CD14-positive monocyte (primary cell): ENCODE results near the gene CD36. TPM values are rescaled to one million over a fixed set of nuclear protein-coding genes. Genes with fewer than 3 reads are reported as not detected.
A peak's percentile ranks its signal among the peaks of the same experiment; 100 is the strongest.

Experiments used
- DNase-seq, 3 donors: peaks; one replicate each; pipeline ENCODE4 v3.0.0-alpha.2; 2011 to 2022
- H2AFZ ChIP-seq: 2 replicates; pipeline ENCODE4 v1.6.0; 2012; ENCODE audit warnings: mild to moderate bottlenecking, low read depth, low read length, inconsistent platforms; ENCODE audit not compliant: insufficient read depth, poor library complexity, severe bottlenecking
- H3K27ac ChIP-seq, 2 donors: 1 replicate in 1 of 2; 2 replicates in 1 of 2; pipeline ENCODE4 v1.5.1; 2012 to 2013; ENCODE audit warnings: low read length in 2 of 2, control low read depth in 1 of 2, inconsistent platforms in 1 of 2, low read depth in 1 of 2, mild to moderate bottlenecking in 1 of 2
- H3K27me3 ChIP-seq, 2 donors: one replicate each; pipeline versions ENCODE4 v1.6.0 to v1.6.1; 2011 to 2013; ENCODE audit warnings: low read length in 2 of 2; ENCODE audit not compliant: control insufficient read depth in 2 of 2, insufficient read depth in 2 of 2
- H3K36me3 ChIP-seq, 2 donors: replicated peaks in 1 of 2; 1 replicate in 1 of 2; 2 replicates in 1 of 2; pipeline versions ENCODE4 v1.5.1 to v1.6.1; 2012 to 2013; ENCODE audit warnings: low read length in 2 of 2, control low read depth in 1 of 2, inconsistent platforms in 1 of 2, mild to moderate bottlenecking in 1 of 2; ENCODE audit not compliant: insufficient read depth in 2 of 2, control insufficient read depth in 1 of 2
- H3K4me1 ChIP-seq, 2 donors: 1 replicate in 1 of 2; 2 replicates in 1 of 2; pipeline versions ENCODE4 v1.5.1 to v1.6.1; 2012 to 2013; ENCODE audit warnings: low read length in 2 of 2, control low read depth in 1 of 2, inconsistent platforms in 1 of 2, mild to moderate bottlenecking in 1 of 2, moderate library complexity in 1 of 2; ENCODE audit not compliant: insufficient read depth in 2 of 2, control insufficient read depth in 1 of 2
- H3K4me2 ChIP-seq: replicated peaks from 2 replicates; pipeline ENCODE3; 2012; ENCODE audit warnings: low read length, moderate library complexity, mild to moderate bottlenecking; ENCODE audit not compliant: poor library complexity, severe bottlenecking; ENCODE audit errors: extremely low read depth
- H3K4me3 ChIP-seq, 3 experiments: fragments of 200-600 bp in 1 of 3; sonication (generic) in 1 of 3; replicated peaks in 1 of 3; 1 replicate in 2 of 3; 2 replicates in 1 of 3; pipeline ENCODE4 v1.5.1; 2011 to 2013; ENCODE audit warnings: low read length in 3 of 3, mild to moderate bottlenecking in 3 of 3, control low read depth in 2 of 3, low read depth in 2 of 3, inconsistent platforms in 1 of 3, moderate library complexity in 1 of 3
- H3K79me2 ChIP-seq: 2 replicates; pipeline ENCODE4 v1.6.0; 2012; ENCODE audit warnings: mild to moderate bottlenecking, control low read depth, inconsistent platforms, low read length, moderate library complexity; ENCODE audit not compliant: insufficient read depth
- H3K9ac ChIP-seq: 2 replicates; pipeline ENCODE4 v1.6.0; 2017; ENCODE audit warnings: low read length, mild to moderate bottlenecking; ENCODE audit not compliant: insufficient read depth, poor library complexity, severe bottlenecking
- H3K9me3 ChIP-seq, 2 donors: replicated peaks in 1 of 2; 1 replicate in 1 of 2; 2 replicates in 1 of 2; pipeline versions ENCODE4 v1.5.1 to v1.6.1; 2012 to 2013; ENCODE audit warnings: low read length in 2 of 2, control low read depth in 1 of 2; ENCODE audit not compliant: control insufficient read depth in 1 of 2, insufficient read depth in 1 of 2
- H4K20me1 ChIP-seq: 2 replicates; pipeline ENCODE4 v1.6.0; 2012; ENCODE audit warnings: mild to moderate bottlenecking, low read length, control low read depth, moderate library complexity; ENCODE audit not compliant: insufficient read depth
- H3K27ac Mint-ChIP-seq, 7 donors: one replicate each; pipeline ENCODE4 v1.8.0; 2020; ENCODE audit warnings: mild to moderate bottlenecking in 7 of 7, mixed read lengths in 7 of 7, moderate library complexity in 6 of 7, inconsistent platforms in 2 of 7
- H3K27me3 Mint-ChIP-seq, 3 donors: one replicate each; pipeline ENCODE4 v1.8.0; 2021 to 2022; ENCODE audit warnings: low read depth in 3 of 3, mild to moderate bottlenecking in 3 of 3, mixed read lengths in 3 of 3, moderate library complexity in 3 of 3, inconsistent platforms in 1 of 3
- H3K36me3 Mint-ChIP-seq, 2 donors: one replicate each; pipeline ENCODE4 v1.8.0; 2020; ENCODE audit warnings: mixed read lengths in 2 of 2, inconsistent platforms in 1 of 2, mild to moderate bottlenecking in 1 of 2
- H3K4me1 Mint-ChIP-seq: one replicate; pipeline ENCODE4 v1.8.0; 2020; ENCODE audit warnings: mild to moderate bottlenecking, mixed read lengths
- H3K4me3 Mint-ChIP-seq, 2 donors: one replicate each; pipeline ENCODE4 v1.8.0; 2020; ENCODE audit warnings: mild to moderate bottlenecking in 2 of 2, mixed read lengths in 2 of 2, moderate library complexity in 1 of 2
- H3K9me3 Mint-ChIP-seq, 7 donors: one replicate each; pipeline ENCODE4 v1.8.0; 2020 to 2022; ENCODE audit warnings: mixed read lengths in 7 of 7, mild to moderate bottlenecking in 6 of 7, moderate library complexity in 6 of 7, inconsistent platforms in 2 of 7
- WGBS: methylation state at CpG from one replicate; pipeline ENCODE4 v1.1.5; 2013; ENCODE audit warnings: missing lambda C conversion rate; ENCODE audit not compliant: insufficient coverage; 5-methylcytosine and 5-hydroxymethylcytosine counted together
- intact Hi-C, 2 donors: fragments of 100-400 bp; cut with micrococcal nuclease; formaldehyde crosslinking; loops; one replicate each; pipeline versions ENCODE4 v1.15.0 to v1.15.1; 2023
- polyA plus RNA-seq, 3 donors: library from polyadenylated mRNA; depleted of rRNA in 1 of 3; unstranded in 2 of 3; stranded (reverse) in 1 of 3; fragments of 300-500 nt in 2 of 3; fragments of >200 nt in 1 of 3; fragmentation: Illumina TruSeq in 2 of 3; gene quantifications; 1 replicate in 2 of 3; 2 replicates in 1 of 3; pipeline ENCODE4 v1.2.3, GENCODE V29; 2012 to 2021
- TF ChIP-seq, protein P1 (sequence below): fragments of 200-600 bp; IDR thresholded peaks from one replicate; pipeline ENCODE4 v1.8.0; 2022; ENCODE audit warnings: antibody characterized with exemption, mild to moderate bottlenecking

CD36 gene
- polyA plus RNA-seq, 3 donors, result 735 to 1,210 (median 1,135) TPM

DNA sequence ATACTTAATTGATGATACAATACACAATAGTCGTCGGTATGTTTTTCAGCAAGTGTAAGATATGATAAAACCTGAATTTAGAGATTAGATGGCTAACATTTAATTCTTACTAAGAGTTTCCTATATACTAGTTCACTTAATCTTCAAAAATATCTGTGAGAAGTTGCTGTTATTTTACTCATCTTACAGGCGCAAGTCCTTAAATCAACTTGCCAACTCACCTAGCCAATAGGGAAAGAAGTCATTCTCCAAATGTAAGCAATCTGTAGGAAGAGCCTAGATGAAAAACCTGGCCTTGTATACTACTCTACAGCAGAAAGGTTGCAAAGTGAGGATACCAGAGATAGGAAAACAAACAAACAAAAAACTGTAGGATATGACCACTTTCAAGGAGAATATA lies 10.6 kb downstream of the CD36 start:
- H3K4me3 Mint-ChIP-seq, result no peak overlapping the region
- H3K36me3 Mint-ChIP-seq, result peaks cover 74 to 89% of the 10 kb centered on the region in 2 donors
- H4K20me1 ChIP-seq, result peaks cover 100% of the 10 kb centered on the region
- H3K9ac ChIP-seq, result no peak overlapping the region
- H3K79me2 ChIP-seq, result peaks cover 90% of the 10 kb centered on the region
- WGBS, result no CpG with 5 or more reads among the region's 3 CpGs
- peaks cover 5 to 16% of the 10 kb centered on the region in 2 donors for H3K4me1 ChIP-seq
- H3K27ac Mint-ChIP-seq, result peak overlapping the region in 2 of 7 donors; percentile 51 to 64
- H2AFZ ChIP-seq, result no peak overlapping the region
- intact Hi-C loops, result no loop called here
- H3K36me3 ChIP-seq, result peaks cover 91 to 94% of the 10 kb centered on the region in 2 donors
- no peaks in the 10 kb centered on the region for H3K9me3 ChIP-seq
- TF ChIP-seq, protein P1, sequence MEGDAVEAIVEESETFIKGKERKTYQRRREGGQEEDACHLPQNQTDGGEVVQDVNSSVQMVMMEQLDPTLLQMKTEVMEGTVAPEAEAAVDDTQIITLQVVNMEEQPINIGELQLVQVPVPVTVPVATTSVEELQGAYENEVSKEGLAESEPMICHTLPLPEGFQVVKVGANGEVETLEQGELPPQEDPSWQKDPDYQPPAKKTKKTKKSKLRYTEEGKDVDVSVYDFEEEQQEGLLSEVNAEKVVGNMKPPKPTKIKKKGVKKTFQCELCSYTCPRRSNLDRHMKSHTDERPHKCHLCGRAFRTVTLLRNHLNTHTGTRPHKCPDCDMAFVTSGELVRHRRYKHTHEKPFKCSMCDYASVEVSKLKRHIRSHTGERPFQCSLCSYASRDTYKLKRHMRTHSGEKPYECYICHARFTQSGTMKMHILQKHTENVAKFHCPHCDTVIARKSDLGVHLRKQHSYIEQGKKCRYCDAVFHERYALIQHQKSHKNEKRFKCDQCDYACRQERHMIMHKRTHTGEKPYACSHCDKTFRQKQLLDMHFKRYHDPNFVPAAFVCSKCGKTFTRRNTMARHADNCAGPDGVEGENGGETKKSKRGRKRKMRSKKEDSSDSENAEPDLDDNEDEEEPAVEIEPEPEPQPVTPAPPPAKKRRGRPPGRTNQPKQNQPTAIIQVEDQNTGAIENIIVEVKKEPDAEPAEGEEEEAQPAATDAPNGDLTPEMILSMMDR, result no peak
- no peak overlapping the region for H3K4me3 ChIP-seq
- H3K4me2 ChIP-seq, result no peak overlapping the region
- no peaks in the 10 kb centered on the region for H3K27me3 ChIP-seq
- no peak overlapping the region for H3K27ac ChIP-seq
- no peaks in the 10 kb centered on the region for H3K27me3 Mint-ChIP-seq
- peaks cover 29% of the 10 kb centered on the region for H3K4me1 Mint-ChIP-seq
- no peak for DNase-seq
- no peaks in the 10 kb centered on the region for H3K9me3 Mint-ChIP-seq

DNA sequence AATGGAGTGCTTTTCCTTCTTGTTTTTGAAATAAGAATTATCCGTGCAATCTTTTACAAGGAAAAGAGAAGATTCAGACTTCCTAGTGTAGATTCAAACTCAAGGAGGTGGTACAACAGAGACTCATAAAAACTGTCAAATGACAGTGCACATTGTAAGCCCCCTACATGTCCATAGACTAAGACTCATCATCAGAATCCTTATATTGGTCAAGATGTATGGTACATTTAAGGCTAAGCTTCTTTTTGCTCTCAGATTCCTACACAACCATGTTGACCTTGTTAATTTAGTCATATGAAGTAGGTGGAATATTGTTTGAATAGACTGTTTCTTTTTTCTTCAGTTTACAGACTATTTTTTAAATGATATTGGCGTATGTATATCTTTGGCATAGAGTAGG lies 11.6 kb downstream of the CD36 start:
- Histone ChIP-seq H2AFZ (no peak overlapping the region), H3K36me3 (peaks cover 96 to 98% of the 10 kb centered on the region in 2 donors), H3K27me3 (no peaks in the 10 kb centered on the region), H3K4me2 (no peak overlapping the region), H3K9ac (no peak overlapping the region), H3K9me3 (no peaks in the 10 kb centered on the region), H4K20me1 (peaks cover 100% of the 10 kb centered on the region), H3K4me1 (peaks cover 0 to 7% of the 10 kb centered on the region in 2 donors), H3K27ac (no peak overlapping the region), H3K4me3 (no peak overlapping the region), H3K79me2 (peaks cover 90% of the 10 kb centered on the region)
- Mint-ChIP-seq H3K9me3 (no peaks in the 10 kb centered on the region), H3K36me3 (peaks cover 76 to 92% of the 10 kb centered on the region in 2 donors), H3K27me3 (no peaks in the 10 kb centered on the region), H3K4me1 (peaks cover 25% of the 10 kb centered on the region), H3K27ac (peak overlapping the region in 1 of 7 donors; percentile 51), H3K4me3 (no peak overlapping the region)
- TF ChIP-seq, protein P1, result no peak
- DNase-seq, result no peak
- intact Hi-C loops, result no loop called here
- WGBS, result no CpG with 5 or more reads among the region's 2 CpGs
